Limb (tissue), 2 donors: ENCODE results near the gene SNX9.

Experiments used
- DNase-seq, 2 donors: peaks; one replicate each; pipeline ENCODE4 v3.0.0-alpha.2; 2016; ENCODE audit errors: extremely low spot score in 2 of 2

The SNX9 gene

DNA sequence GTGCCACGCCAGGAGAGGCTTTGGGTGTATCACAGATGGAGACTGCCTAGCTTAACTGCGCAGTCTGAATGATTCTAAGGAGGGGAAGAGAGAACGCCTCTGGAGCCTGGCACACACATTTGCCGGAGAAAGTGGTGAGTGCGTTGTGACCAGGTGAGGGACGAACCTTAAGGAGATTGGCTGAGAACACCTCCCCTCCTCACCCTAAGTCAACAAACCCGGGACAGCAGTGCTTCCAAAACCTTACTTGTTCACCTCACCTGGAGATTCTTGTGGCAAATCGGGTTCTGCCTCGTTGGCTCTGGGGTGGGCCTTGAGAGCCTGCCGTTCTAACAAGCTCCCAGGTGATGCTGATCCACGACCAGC lies 168.0 kb downstream of the SNX9 start:
- DNase-seq, result no peak

DNA sequence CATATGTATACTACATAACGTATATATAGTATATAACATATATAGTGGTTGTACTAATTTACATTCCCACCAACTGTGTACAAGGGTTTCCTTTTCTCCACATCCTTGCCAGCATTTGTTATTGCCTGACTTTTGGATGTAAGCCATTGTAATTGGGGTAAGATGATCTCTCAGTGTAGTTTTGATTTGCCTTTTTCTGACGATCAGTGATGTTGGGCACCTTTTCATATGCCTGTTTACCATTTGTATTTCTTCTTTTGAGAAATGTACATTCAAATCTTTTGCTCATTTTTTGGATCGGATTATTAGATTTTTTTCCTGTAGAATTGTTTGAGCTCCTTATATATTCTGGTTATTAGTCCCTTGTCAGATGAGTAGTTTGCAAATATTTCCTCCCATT lies 170.0 kb downstream of the SNX9 start:
- DNase-seq, result no peak

DNA sequence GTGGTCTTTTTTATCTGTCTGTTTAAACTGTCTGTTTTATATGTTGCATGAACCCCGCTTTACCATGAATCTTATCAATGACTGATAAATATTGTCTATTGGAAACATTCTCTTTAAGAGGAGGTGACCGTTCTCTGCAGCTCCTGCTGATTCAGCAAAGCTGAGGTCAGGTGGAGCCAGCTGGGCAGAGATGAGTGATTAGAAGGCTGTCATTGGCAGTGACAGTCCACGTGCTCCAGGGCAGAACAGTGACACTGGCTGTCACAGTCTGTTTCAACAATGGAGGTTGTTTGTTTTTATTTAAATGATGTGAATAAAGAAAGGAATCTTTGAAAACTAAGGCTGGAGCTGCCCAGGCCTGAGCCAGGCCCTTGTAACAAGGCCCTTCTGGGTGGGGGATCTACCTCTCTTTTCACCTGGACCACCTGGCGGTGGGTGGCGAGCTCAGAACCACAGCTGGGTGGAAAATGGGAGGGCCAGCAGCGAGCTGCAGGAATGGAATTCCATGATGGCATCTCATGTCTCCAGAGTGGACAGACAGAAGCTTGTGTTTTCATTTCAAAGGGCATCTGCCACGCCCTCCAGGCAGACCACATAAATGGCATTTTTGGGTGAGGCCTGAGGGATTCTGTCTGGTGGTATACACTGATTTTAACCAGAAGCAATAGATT lies 171.2 kb downstream of the SNX9 start:
- DNase-seq, result no peak
